Transverse colon (tissue), 4 donors: ENCODE measurements around the gene RAB3A. TPM values are rescaled to one million over a fixed set of nuclear protein-coding genes. Genes with fewer than 3 reads are reported as not detected.

Source experiments
- DNase-seq: peaks from one replicate; pipeline ENCODE4 v3.0.0-alpha.2; 2019
- H3K27ac ChIP-seq, 4 donors: fragments of 200-600 bp; sonication (generic); 2 replicates each; pipeline ENCODE4 v1.5.1; 2016 to 2018; ENCODE audit warnings: inconsistent platforms in 4 of 4
- H3K27me3 ChIP-seq: fragments of 200-600 bp; sonication (generic); 2 replicates; pipeline ENCODE4 v1.5.1; 2017; ENCODE audit warnings: inconsistent platforms
- H3K36me3 ChIP-seq, 4 donors: fragments of 200-600 bp; sonication (generic); 2 replicates each; pipeline ENCODE4 v1.5.1; 2017 to 2019; ENCODE audit warnings: inconsistent platforms in 4 of 4
- H3K4me1 ChIP-seq, 4 donors: fragments of 200-600 bp; sonication (generic); 2 replicates each; pipeline ENCODE4 v1.5.1; 2017 to 2020; ENCODE audit warnings: inconsistent platforms in 4 of 4
- H3K4me3 ChIP-seq, 4 donors: fragments of 200-600 bp; sonication (generic); 1 replicate in 1 of 4; 2 replicates in 3 of 4; pipeline versions ENCODE4 v1.5.1 to v1.6.1; 2017 to 2019; ENCODE audit warnings: inconsistent platforms in 4 of 4
- H3K9me3 ChIP-seq, 2 donors: fragments of 200-600 bp; sonication (generic); 2 replicates each; pipeline ENCODE4 v1.5.1; 2017 to 2019; ENCODE audit warnings: inconsistent platforms in 2 of 2
- CTCF ChIP-seq, 5 experiments: fragments of 200-600 bp in 3 of 5; fragments of 450-650 bp in 2 of 5; sonication (generic) in 3 of 5; IDR thresholded peaks; 1 replicate in 2 of 5; 2 replicates in 3 of 5; pipeline ENCODE4 v1.5.1; 2016 to 2017; ENCODE audit warnings: antibody characterized with exemption in 5 of 5, inconsistent platforms in 3 of 5, mild to moderate bottlenecking in 2 of 5, moderate library complexity in 1 of 5
- EP300 ChIP-seq: sonication (generic); formaldehyde crosslinking; IDR thresholded peaks from one replicate; pipeline ENCODE4 v1.6.1; 2017; ENCODE audit warnings: antibody characterized with exemption, low read depth
- POLR2A ChIP-seq: fragments of 450-650 bp; IDR thresholded peaks from one replicate; pipeline ENCODE4 v1.6.1; 2016; ENCODE audit warnings: antibody characterized with exemption, mild to moderate bottlenecking, moderate library complexity
- POLR2AphosphoS5 ChIP-seq, 3 donors: sonication (generic); formaldehyde crosslinking; IDR thresholded peaks; one replicate each; pipeline ENCODE4 v1.6.1; 2016; ENCODE audit warnings: antibody characterized with exemption in 3 of 3
- WGBS, 2 donors: methylation state at CpG; one replicate each; pipeline ENCODE4 v1.1.5; 2018; ENCODE audit warnings: low coverage in 1 of 2; 5-methylcytosine and 5-hydroxymethylcytosine counted together
- in situ Hi-C, 4 donors: fragments of 200-750 bp; cut with MboI; loops; one replicate each; pipeline versions ENCODE4 v1.15.0 to v1.15.1; 2017; ENCODE audit warnings: low sequenced_read_pairs in 3 of 4, low pct_ligation_motif_present in 1 of 4, low pct_unique_long_range_greater_than_20kb in 1 of 4
- intact Hi-C: fragments of 100-400 bp; cut with DNase I; formaldehyde crosslinking; loops from one replicate; pipeline ENCODE4 v1.15.1; 2023; ENCODE audit warnings: low total_unique reads
- total RNA-seq, 4 donors: library from RNA; depleted of rRNA; stranded (reverse); fragments of >200 nt; gene quantifications; one replicate each; pipeline ENCODE4 v1.1.0, GENCODE V29; 2016

The RAB3A gene
- total RNA-seq, 4 donors from 2014 or later, result 2.2 to 8.6 (median 3.8) TPM; not detected in 1

- intact Hi-C loops, result loop anchor here (10.0 kb wide), 1 partner anchor 211 kb away; the partner anchor contains the start of gene SSBP4
- in situ Hi-C loops, result loop anchor here in 1 of 4 donors (25.0 kb wide), 1 partner anchor 134 kb away; the partner anchor contains the start of gene PGPEP1
- 0% methylated on average over 16 of the region's 38 CpGs; no CpG with 5 or more reads in 1 of the 2 donors for WGBS, 2 donors
Measured at GRCh38 chr19:18203408-18203862, 407 bp downstream of the RAB3A start.

GRCh38 chr19:18202778-18203407 is 949 bp downstream of the RAB3A start:
- intact Hi-C loops (loop anchor here (10.0 kb wide), 1 partner anchor 212 kb away; the partner anchor contains the start of gene SSBP4), in situ Hi-C loops (loop anchor here in 1 of 4 donors (25.0 kb wide), 1 partner anchor 134 kb away; the partner anchor contains the start of gene PGPEP1)
- no peak for TF ChIP-seq POLR2A
- peak in 3 of 5 experiments; percentile 13 to 25 (median 19) for TF ChIP-seq CTCF (IDR thresholded peaks at IDR 0.05)
- Histone ChIP-seq H3K27ac (peak overlapping the region in 3 of 4 donors; percentile 80 to 90 (median 88)), H3K4me3 (peak overlapping the region in 3 of 4 donors; percentile 66 to 76 (median 74)), H3K36me3 (peaks cover 0 to 6% (median 0%) of the 10 kb centered on the region in 4 donors), H3K9me3 (no peaks in the 10 kb centered on the region), H3K4me1 (peaks cover 0 to 27% (median 23%) of the 10 kb centered on the region in 4 donors), H3K27me3 (no peaks in the 10 kb centered on the region)
- DNase-seq, result peak; percentile 35
- WGBS, 2 donors, result 4% methylated on average over 32 of the region's 32 CpGs; no CpG with 5 or more reads in 1 of the 2 donors

More at GRCh38 chr19:18203408-18203862, 407 bp downstream of the RAB3A start:
- Histone ChIP-seq H3K36me3 (peaks cover 0 to 3% (median 0%) of the 10 kb centered on the region in 4 donors), H3K27ac (peak overlapping the region; percentile 79 to 90 (median 84)), H3K4me1 (peaks cover 0 to 27% (median 23%) of the 10 kb centered on the region in 4 donors), H3K9me3 (no peaks in the 10 kb centered on the region), H3K4me3 (peak overlapping the region; percentile 53 to 76 (median 70)), H3K27me3 (peaks cover 4% of the 10 kb centered on the region)
- no peak for TF ChIP-seq POLR2AphosphoS5 (IDR thresholded peaks at IDR 0.05)
- no peak for TF ChIP-seq CTCF (IDR thresholded peaks at IDR 0.05)
- TF ChIP-seq EP300, result no peak
- TF ChIP-seq POLR2A, result no peak
- peak; percentile 58 for DNase-seq

- in situ Hi-C loops, result loop anchor here in 1 of 4 donors (25.0 kb wide), 1 partner anchor 135 kb away; the partner anchor contains the start of gene PGPEP1
- peaks cover 0 to 6% (median 0%) of the 10 kb centered on the region in 4 donors for H3K36me3 ChIP-seq
- no peak for DNase-seq
- H3K27ac ChIP-seq, result peak overlapping the region in 1 of 4 donors; percentile 90
- H3K4me3 ChIP-seq, result no peak overlapping the region
- 86% methylated on average over 24 of the region's 24 CpGs; no CpG with 5 or more reads in 1 of the 2 donors for WGBS, 2 donors
- H3K27me3 ChIP-seq, result no peaks in the 10 kb centered on the region
- intact Hi-C loops, result loop anchor here (10.0 kb wide), 1 partner anchor 212 kb away; the partner anchor contains the start of gene SSBP4
- TF ChIP-seq EP300 (no peak), POLR2A (no peak), POLR2AphosphoS5 (IDR thresholded peaks at IDR 0.05) (no peak), CTCF (IDR thresholded peaks at IDR 0.05) (no peak)
- H3K4me1 ChIP-seq, result peaks cover 0 to 27% (median 23%) of the 10 kb centered on the region in 4 donors
- no peaks in the 10 kb centered on the region for H3K9me3 ChIP-seq
Measured at GRCh38 chr19:18202397-18202777, 1.5 kb downstream of the RAB3A start.

- Histone ChIP-seq H3K4me3 (no peak overlapping the region), H3K27me3 (no peaks in the 10 kb centered on the region), H3K36me3 (peaks cover 0 to 6% (median 0%) of the 10 kb centered on the region in 4 donors), H3K27ac (no peak overlapping the region), H3K9me3 (no peaks in the 10 kb centered on the region), H3K4me1 (peaks cover 14 to 27% (median 25%) of the 10 kb centered on the region in 4 donors)
- in situ Hi-C loops, result no loop called here
- intact Hi-C loops, result no loop called here
- 92 to 94% methylated on average over 2 to 6 of the region's 6 CpGs for WGBS, 2 donors
- TF ChIP-seq CTCF (IDR thresholded peaks at IDR 0.05), result no peak
- no peak for DNase-seq
Measured at GRCh38 chr19:18198374-18198773, 5.5 kb downstream of the RAB3A start.
